ENCODE measurements around the gene HOXD4. TPM values are rescaled to one million over a fixed set of nuclear protein-coding genes. Genes with fewer than 3 reads are reported as not detected.

The HOXD4 gene
- polyA plus RNA-seq, 1 of the 3 experiments (the other 2 are of a cell fraction): 1.0 TPM

DNA sequence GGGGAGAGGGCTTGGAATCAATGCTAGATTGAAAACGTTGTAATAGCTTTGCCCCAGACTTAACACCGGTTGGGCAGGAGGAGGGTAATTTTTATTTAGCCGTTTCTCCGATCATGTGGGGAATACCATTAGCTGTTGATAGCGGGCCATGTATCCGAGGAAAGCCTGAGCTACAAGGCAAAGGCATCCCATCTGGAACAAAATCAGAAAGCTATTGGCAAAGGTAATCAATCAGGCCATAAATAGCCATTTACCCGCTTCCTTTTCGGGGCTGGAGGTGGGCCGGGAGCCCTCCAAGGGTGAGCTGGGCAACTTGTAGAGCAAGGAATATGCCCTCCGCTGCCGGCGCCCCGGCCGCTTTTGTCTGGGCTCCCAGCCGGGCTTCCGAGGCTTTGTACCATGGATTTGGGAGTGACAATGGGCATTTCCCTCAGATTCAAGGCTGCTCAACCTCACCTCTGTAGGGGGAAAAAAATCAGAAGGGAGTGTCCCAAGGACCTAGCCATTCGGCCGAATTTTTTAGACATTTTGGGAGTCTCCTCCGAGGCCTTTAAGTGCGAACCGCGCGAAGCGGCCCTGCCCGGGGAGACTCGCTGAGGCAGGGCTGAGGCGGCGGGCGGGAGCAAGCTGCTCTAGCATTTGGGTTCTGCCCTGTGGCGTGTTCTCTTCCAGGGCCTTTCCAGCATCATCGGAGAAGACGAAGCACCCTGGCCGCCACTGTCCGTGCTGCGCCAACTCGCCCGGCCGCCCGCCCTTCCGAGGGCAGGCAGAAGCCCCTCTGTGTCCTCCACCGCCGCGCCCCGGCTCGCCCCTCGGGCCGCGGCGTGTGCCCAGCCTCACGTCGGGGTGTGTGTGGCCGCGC, 29.9 kb upstream of the HOXD4 start:
- DNase-seq: peak; percentile 66
- TF ChIP-seq NFIC (IDR thresholded peaks at IDR 0.05; ENCODE audit: borderline replicate concordance) (no peak), EZH2phosphoT487 (IDR thresholded peaks at IDR 0.05; ENCODE audit: borderline replicate concordance, low read depth) (no peak), SMC3 (IDR thresholded peaks at IDR 0.05; ENCODE audit: low read depth, low read length) (no peak), MEF2A (IDR thresholded peaks at IDR 0.05; ENCODE audit: borderline replicate concordance, low read depth) (no peak), GATA2 (CRISPR knock-in tag; IDR thresholded peaks at IDR 0.05) (no peak)
- Histone ChIP-seq H3K4me2 (peak overlapping the region; percentile 84; the same call in 1 of the 2 replicates), H3K9me3 (no peaks in the 10 kb centered on the region), H4K20me1 (ENCODE audit: insufficient read depth) (no peaks in the 10 kb centered on the region), H3K79me2 (ENCODE audit: insufficient read depth) (no peaks in the 10 kb centered on the region), H3K36me3 (replicated peaks in 1 of 2; ENCODE audit: control insufficient read depth in 1 of 2, insufficient read depth in 2 of 2, low read length in 1 of 2) (no peaks in the 10 kb centered on the region), H3K27me3 (ENCODE audit: insufficient read depth) (peaks cover 17% of the 10 kb centered on the region), H3K9ac (no peak overlapping the region), H3K4me3 (ENCODE audit: low read depth in 2 of 2, low read length in 1 of 2) (peak overlapping the region in 1 of 2 experiments; percentile 78; a peak in 2 of 4 replicates), H3K9me2 (no peaks in the 10 kb centered on the region), H3K27ac (ENCODE audit: low read depth in 2 of 2, low read length in 1 of 2) (peak overlapping the region in 1 of 2 experiments; percentile 87; a peak in 1 of 4 replicates), H3F3A (replicated peaks; ENCODE audit: insufficient read depth) (no peaks in the 10 kb centered on the region), H2AFZ (ENCODE audit: low read depth) (no peak overlapping the region), H3K4me1 (ENCODE audit: control insufficient read depth in 1 of 2, insufficient read depth in 2 of 2, low read depth in 1 of 2, low read length in 1 of 2) (peaks cover 0 to 24% of the 10 kb centered on the region in 2 experiments; a peak in 1 of 4 replicates)
- POLR2A ChIA-PET: interaction anchor here (0.6 to 4.1 kb wide), 11 partner anchors 8 to 722 kb away, joined by 3 to 27 read pairs (median 3); no protein-coding TSS in a partner anchor
- CTCF ChIA-PET: interaction anchor here (0.8 to 26.1 kb wide), 19 partner anchors 8 to 1042 kb away, joined by 3 to 1047 read pairs (median 6); partner anchors contain the start of genes HOXD10, HOXD11, HOXD13 and HOXD8
- WGBS (ENCODE audit: low lambda C conversion rate): 96% methylated on average over 16 of the region's 53 CpGs

DNA sequence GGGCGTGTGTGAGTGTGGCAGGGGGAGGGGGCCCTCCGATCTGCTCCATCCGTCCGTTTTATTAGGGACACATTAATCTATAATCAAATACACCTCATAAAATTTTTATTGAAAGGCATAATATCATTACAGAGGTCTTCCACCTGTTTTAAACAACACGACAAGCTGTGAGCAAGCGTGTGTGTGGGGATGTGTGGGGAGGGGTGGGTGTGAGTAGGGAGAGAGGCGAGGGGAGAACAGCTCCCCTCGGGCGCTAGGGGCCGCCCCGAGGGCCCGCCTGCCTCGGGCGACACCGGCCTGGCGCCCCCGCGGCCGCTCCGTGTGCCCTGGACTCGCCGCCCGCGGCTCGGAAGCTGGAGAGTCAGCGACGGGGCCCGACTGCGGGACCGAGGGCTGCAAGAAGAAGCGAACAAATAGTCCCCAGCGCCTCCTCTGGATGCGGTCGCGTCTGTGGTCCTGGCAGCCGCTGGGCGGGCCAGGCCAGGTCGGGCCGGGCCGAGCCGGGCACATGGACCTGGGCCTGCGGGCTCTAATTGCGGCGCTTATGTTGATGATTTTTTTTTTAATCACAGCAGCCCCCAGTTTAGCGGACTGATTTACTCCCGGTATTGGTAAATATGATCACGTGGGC, 29.2 kb upstream of the HOXD4 start:
- no peaks in the 10 kb centered on the region for H4K20me1 ChIP-seq (ENCODE audit: insufficient read depth)
- H3K9me2 ChIP-seq: no peaks in the 10 kb centered on the region
- peak; percentile 89 for DNase-seq
- 20% methylated on average over 35 of the region's 47 CpGs for WGBS (ENCODE audit: low lambda C conversion rate)
- H3K27me3 ChIP-seq (ENCODE audit: insufficient read depth): peaks cover 12% of the 10 kb centered on the region
- peak overlapping the region; percentile 84 for H3K4me2 ChIP-seq
- no peaks in the 10 kb centered on the region for H3K9me3 ChIP-seq
- H3K79me2 ChIP-seq (ENCODE audit: insufficient read depth): no peaks in the 10 kb centered on the region
- H3K27ac ChIP-seq (ENCODE audit: low read depth in 2 of 2, low read length in 1 of 2): peak overlapping the region in 1 of 2 experiments; percentile 87; a peak in 2 of 4 replicates
- ChIA-PET POLR2A (interaction anchor here (0.6 to 4.1 kb wide), 13 partner anchors 10 to 721 kb away, joined by 3 to 27 read pairs (median 3); partner anchors contain the start of gene HOXD1), CTCF (interaction anchor here (0.6 to 26.1 kb wide), 19 partner anchors 8 to 1042 kb away, joined by 3 to 1047 read pairs (median 6); partner anchors contain the start of genes HOXD10, HOXD11 and HOXD13)
- H3K9ac ChIP-seq: peak overlapping the region; percentile 63
- H3K4me3 ChIP-seq (ENCODE audit: low read depth in 2 of 2, low read length in 1 of 2): peak overlapping the region; percentile 66 to 78
- H3K4me1 ChIP-seq (ENCODE audit: control insufficient read depth in 1 of 2, insufficient read depth in 2 of 2, low read depth in 1 of 2, low read length in 1 of 2): peaks cover 4 to 21% of the 10 kb centered on the region in 2 experiments; a peak in 3 of 4 replicates
- peaks cover 3% of the 10 kb centered on the region for H3F3A ChIP-seq (replicated peaks; ENCODE audit: insufficient read depth)
- peak; percentile 58 for TF ChIP-seq CHD2 (IDR thresholded peaks at IDR 0.05; ENCODE audit: low read length, partially characterized antibody)
- no peak for TF ChIP-seq MEF2A (IDR thresholded peaks at IDR 0.05; ENCODE audit: borderline replicate concordance, low read depth)
- TF ChIP-seq, protein P1, sequence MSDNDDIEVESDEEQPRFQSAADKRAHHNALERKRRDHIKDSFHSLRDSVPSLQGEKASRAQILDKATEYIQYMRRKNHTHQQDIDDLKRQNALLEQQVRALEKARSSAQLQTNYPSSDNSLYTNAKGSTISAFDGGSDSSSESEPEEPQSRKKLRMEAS (IDR thresholded peaks at IDR 0.05; ENCODE audit: low read depth): peak; percentile 30; the same call in 1 of the 2 replicates
- TF ChIP-seq YY1 (IDR thresholded peaks at IDR 0.05; ENCODE audit: low read depth): peak; percentile 47; the same call in 1 of the 2 replicates
- TF ChIP-seq, protein P2, sequence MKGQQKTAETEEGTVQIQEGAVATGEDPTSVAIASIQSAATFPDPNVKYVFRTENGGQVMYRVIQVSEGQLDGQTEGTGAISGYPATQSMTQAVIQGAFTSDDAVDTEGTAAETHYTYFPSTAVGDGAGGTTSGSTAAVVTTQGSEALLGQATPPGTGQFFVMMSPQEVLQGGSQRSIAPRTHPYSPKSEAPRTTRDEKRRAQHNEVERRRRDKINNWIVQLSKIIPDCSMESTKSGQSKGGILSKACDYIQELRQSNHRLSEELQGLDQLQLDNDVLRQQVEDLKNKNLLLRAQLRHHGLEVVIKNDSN (IDR thresholded peaks at IDR 0.05; ENCODE audit: borderline replicate concordance, low read depth): peak; percentile 96
- TF ChIP-seq, protein P3, sequence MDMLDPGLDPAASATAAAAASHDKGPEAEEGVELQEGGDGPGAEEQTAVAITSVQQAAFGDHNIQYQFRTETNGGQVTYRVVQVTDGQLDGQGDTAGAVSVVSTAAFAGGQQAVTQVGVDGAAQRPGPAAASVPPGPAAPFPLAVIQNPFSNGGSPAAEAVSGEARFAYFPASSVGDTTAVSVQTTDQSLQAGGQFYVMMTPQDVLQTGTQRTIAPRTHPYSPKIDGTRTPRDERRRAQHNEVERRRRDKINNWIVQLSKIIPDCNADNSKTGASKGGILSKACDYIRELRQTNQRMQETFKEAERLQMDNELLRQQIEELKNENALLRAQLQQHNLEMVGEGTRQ (IDR thresholded peaks at IDR 0.05; ENCODE audit: borderline replicate concordance, low read depth, low read length): peak; percentile 69
- TF ChIP-seq FOXJ3 (CRISPR knock-in tag; IDR thresholded peaks at IDR 0.05): no peak
- TF ChIP-seq ELF1 (IDR thresholded peaks at IDR 0.05): 0 out of 2 replicates have a peak, but pooled peaks have one; percentile 24
- TF ChIP-seq, protein P4, sequence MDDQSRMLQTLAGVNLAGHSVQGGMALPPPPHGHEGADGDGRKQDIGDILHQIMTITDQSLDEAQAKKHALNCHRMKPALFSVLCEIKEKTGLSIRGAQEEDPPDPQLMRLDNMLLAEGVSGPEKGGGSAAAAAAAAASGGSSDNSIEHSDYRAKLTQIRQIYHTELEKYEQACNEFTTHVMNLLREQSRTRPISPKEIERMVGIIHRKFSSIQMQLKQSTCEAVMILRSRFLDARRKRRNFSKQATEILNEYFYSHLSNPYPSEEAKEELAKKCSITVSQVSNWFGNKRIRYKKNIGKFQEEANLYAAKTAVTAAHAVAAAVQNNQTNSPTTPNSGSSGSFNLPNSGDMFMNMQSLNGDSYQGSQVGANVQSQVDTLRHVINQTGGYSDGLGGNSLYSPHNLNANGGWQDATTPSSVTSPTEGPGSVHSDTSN (IDR thresholded peaks at IDR 0.05): peak; percentile 13; the same call in 1 of the 2 replicates
- TF ChIP-seq RCOR1 (IDR thresholded peaks at IDR 0.05; ENCODE audit: low read length): no peak
- no peaks in the 10 kb centered on the region for H3K36me3 ChIP-seq (replicated peaks in 1 of 2; ENCODE audit: control insufficient read depth in 1 of 2, insufficient read depth in 2 of 2, low read length in 1 of 2)
- peak overlapping the region; percentile 94 for H2AFZ ChIP-seq (ENCODE audit: low read depth)

All from SK-N-SH (cell line).